CD4-positive, CD25-positive, alpha-beta regulatory T cell (primary cell): ENCODE measurements around the gene CSNK1G2. TPM values are rescaled to one million over a fixed set of nuclear protein-coding genes. Genes with fewer than 3 reads are reported as not detected.

Source experiments
- ATAC-seq, 2 donors: fragments of 150-1000 bp; cut with Tn5 transposase; one replicate each; pipeline ENCODE4 v1.10.0; 2021; ENCODE audit warnings: low read depth in 2 of 2, moderate number of reproducible peaks in 2 of 2, moderate library complexity in 1 of 2
- DNase-seq, 3 donors: peaks; one replicate each; pipeline versions ENCODE4 v3.0.0 to v3.0.0-alpha.2; 2012 to 2022; ENCODE audit warnings: mixed read lengths in 1 of 3
- H3K27ac ChIP-seq: one replicate; pipeline ENCODE4 v1.7.0; 2013; ENCODE audit warnings: mild to moderate bottlenecking, low read length; ENCODE audit not compliant: insufficient read depth, poor library complexity, severe bottlenecking
- H3K27me3 ChIP-seq: one replicate; pipeline ENCODE4 v1.7.0; 2013; ENCODE audit warnings: low read length; ENCODE audit not compliant: control insufficient read depth, insufficient read depth
- H3K36me3 ChIP-seq: one replicate; pipeline ENCODE4 v1.7.0; 2013; ENCODE audit warnings: mild to moderate bottlenecking, low read length, moderate library complexity; ENCODE audit not compliant: control insufficient read depth, insufficient read depth
- H3K4me1 ChIP-seq: 2 replicates; pipeline ENCODE4 v1.7.0; 2013; ENCODE audit warnings: mild to moderate bottlenecking, low read length; ENCODE audit not compliant: insufficient read depth, control insufficient read depth, poor library complexity, severe bottlenecking
- H3K4me3 ChIP-seq: one replicate; pipeline ENCODE4 v1.7.0; 2013; ENCODE audit warnings: low read depth, mild to moderate bottlenecking, low read length, moderate library complexity
- H3K9me3 ChIP-seq, 2 experiments: 1 replicate in 1 of 2; 2 replicates in 1 of 2; pipeline ENCODE4 v1.7.0; 2013; ENCODE audit warnings: low read length in 2 of 2, mild to moderate bottlenecking in 1 of 2, moderate library complexity in 1 of 2; ENCODE audit not compliant: control insufficient read depth in 2 of 2
- H3K27ac Mint-ChIP-seq, 3 donors: one replicate each; pipeline ENCODE4 v1.8.0; 2020 to 2022; ENCODE audit warnings: mild to moderate bottlenecking in 3 of 3, mixed read lengths in 3 of 3, moderate library complexity in 2 of 3
- H3K27me3 Mint-ChIP-seq: one replicate; pipeline ENCODE4 v1.8.0; 2022; ENCODE audit warnings: mild to moderate bottlenecking, mixed read lengths
- H3K36me3 Mint-ChIP-seq: one replicate; pipeline ENCODE4 v1.8.0; 2020; ENCODE audit warnings: mixed read lengths
- H3K4me1 Mint-ChIP-seq, 4 donors: one replicate each; pipeline ENCODE4 v1.8.0; 2020 to 2022; ENCODE audit warnings: mixed read lengths in 4 of 4, mild to moderate bottlenecking in 1 of 4
- H3K4me3 Mint-ChIP-seq, 4 donors: one replicate each; pipeline ENCODE4 v1.8.0; 2020 to 2022; ENCODE audit warnings: mild to moderate bottlenecking in 4 of 4, mixed read lengths in 4 of 4, moderate library complexity in 3 of 4
- H3K9me3 Mint-ChIP-seq, 7 donors: one replicate each; pipeline ENCODE4 v1.8.0; 2020 to 2022; ENCODE audit warnings: mixed read lengths in 7 of 7, mild to moderate bottlenecking in 3 of 7, moderate library complexity in 2 of 7
- polyA plus RNA-seq, 4 donors: library from polyadenylated mRNA; unstranded; fragments of 300-500 nt; fragmentation: Illumina TruSeq; gene quantifications; one replicate each; pipeline ENCODE4 v1.2.3, GENCODE V29; 2021
- total RNA-seq: library from RNA; stranded (reverse); gene quantifications from one replicate; pipeline ENCODE4 v1.2.3, GENCODE V29; 2022

The CSNK1G2 gene
- total and polyA plus RNA-seq, 5 donors from 2014 or later = 15.3 to 101 (median 17.9) TPM

GRCh38 chr19:2026770-2027169, 85.8 kb downstream of the CSNK1G2 start:
- no peak overlapping the region for H3K4me3 ChIP-seq
- no peak overlapping the region for H3K27ac Mint-ChIP-seq
- no peak overlapping the region for H3K4me3 Mint-ChIP-seq
- H3K9me3 Mint-ChIP-seq = peaks cover 0 to 4% (median 0%) of the 10 kb centered on the region in 7 donors
- no peak overlapping the region for H3K27ac ChIP-seq
- H3K36me3 Mint-ChIP-seq = no peaks in the 10 kb centered on the region
- no peak for ATAC-seq
- H3K36me3 ChIP-seq = no peaks in the 10 kb centered on the region
- no peaks in the 10 kb centered on the region for H3K9me3 ChIP-seq
- no peaks in the 10 kb centered on the region for H3K27me3 Mint-ChIP-seq
- peaks cover 0 to 8% (median under 1%) of the 10 kb centered on the region in 4 donors for H3K4me1 Mint-ChIP-seq
- no peak for DNase-seq
- H3K4me1 ChIP-seq = peaks cover 5% of the 10 kb centered on the region
- H3K27me3 ChIP-seq = no peaks in the 10 kb centered on the region

DNA sequence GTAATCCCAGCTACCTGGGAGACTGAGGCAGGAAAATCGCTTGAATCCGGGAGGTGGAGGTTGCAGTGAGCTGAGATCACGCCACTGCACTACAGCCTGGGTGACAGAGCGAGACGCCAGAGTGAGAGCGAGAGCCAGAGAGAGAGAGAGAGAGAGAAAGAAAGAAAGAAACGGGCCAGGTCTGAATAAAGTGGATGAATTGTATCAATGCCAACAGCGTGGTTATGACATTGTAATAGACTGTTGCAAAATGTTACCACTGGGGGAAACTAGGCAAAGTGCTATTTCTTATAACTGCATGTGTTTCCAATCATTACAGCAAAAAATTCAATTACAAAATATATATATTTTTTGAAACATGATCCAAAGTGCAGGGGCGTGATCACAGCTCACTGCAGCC, 86.4 kb downstream of the CSNK1G2 start:
- peaks cover 0 to 4% (median 0%) of the 10 kb centered on the region in 7 donors for H3K9me3 Mint-ChIP-seq
- no peaks in the 10 kb centered on the region for H3K27me3 Mint-ChIP-seq
- Histone ChIP-seq H3K27ac (no peak overlapping the region), H3K4me3 (no peak overlapping the region), H3K9me3 (no peaks in the 10 kb centered on the region), H3K4me1 (peaks cover 10% of the 10 kb centered on the region), H3K27me3 (no peaks in the 10 kb centered on the region), H3K36me3 (no peaks in the 10 kb centered on the region)
- no peak for DNase-seq
- peaks cover 0 to 14% (median 6%) of the 10 kb centered on the region in 4 donors for H3K4me1 Mint-ChIP-seq
- H3K36me3 Mint-ChIP-seq = no peaks in the 10 kb centered on the region
- H3K27ac Mint-ChIP-seq = no peak overlapping the region
- no peak for ATAC-seq
- peak overlapping the region in 1 of 4 donors; percentile 10 for H3K4me3 Mint-ChIP-seq

Other genes starting within 250 kb of the CSNK1G2 start
- not detected for gene ONECUT3, start 187.7 kb upstream of the CSNK1G2 start, total RNA-seq
- gene ONECUT3, start 187.7 kb upstream of the CSNK1G2 start, polyA plus RNA-seq = not detected
- gene ATP8B3, start 128.9 kb upstream of the CSNK1G2 start, total RNA-seq = 12.2 TPM
- 1 to 10 TPM; 1.1 to 3.8 (median 2.6) TPM for gene ATP8B3, start 128.9 kb upstream of the CSNK1G2 start, polyA plus RNA-seq
- gene REXO1, start 92.7 kb upstream of the CSNK1G2 start, total RNA-seq = 103 TPM
- gene REXO1, start 92.7 kb upstream of the CSNK1G2 start, polyA plus RNA-seq = 1 to 10 TPM; 2.5 to 5.5 (median 3.6) TPM
- gene KLF16, start 77.6 kb upstream of the CSNK1G2 start, total RNA-seq = 40.6 TPM
- gene KLF16, start 77.6 kb upstream of the CSNK1G2 start, polyA plus RNA-seq = under 1 TPM; 0.28 to 0.86 (median 0.59) TPM
- 148 TPM for gene ABHD17A, start 55.7 kb upstream of the CSNK1G2 start, total RNA-seq
- gene ABHD17A, start 55.7 kb upstream of the CSNK1G2 start, polyA plus RNA-seq = 100 to 1,000 TPM; 139 to 202 (median 159) TPM
- 6.9 TPM for gene ADAT3, start 35.8 kb upstream of the CSNK1G2 start, total RNA-seq
- 1 to 10 TPM; 4.4 to 8.8 (median 6.0) TPM for gene ADAT3, start 35.8 kb upstream of the CSNK1G2 start, polyA plus RNA-seq
- gene SCAMP4, start 35.8 kb upstream of the CSNK1G2 start, total RNA-seq = 20.8 TPM
- gene SCAMP4, start 35.8 kb upstream of the CSNK1G2 start, polyA plus RNA-seq = 10 to 100 TPM in 2 of 4 donors, 1 to 10 TPM in 2; 8.2 to 20.3 (median 10.0) TPM
- 58.6 TPM for gene BTBD2, start 74.5 kb downstream of the CSNK1G2 start, total RNA-seq
- 1 to 10 TPM; 3.2 to 5.4 (median 4.7) TPM for gene BTBD2, start 74.5 kb downstream of the CSNK1G2 start, polyA plus RNA-seq
- 340 TPM for gene MKNK2, start 110.1 kb downstream of the CSNK1G2 start, total RNA-seq
- gene MKNK2, start 110.1 kb downstream of the CSNK1G2 start, polyA plus RNA-seq = 10 to 100 TPM; 28.7 to 38.2 (median 32.0) TPM
- gene MOB3A, start 155.2 kb downstream of the CSNK1G2 start, total RNA-seq = 131 TPM
- gene MOB3A, start 155.2 kb downstream of the CSNK1G2 start, polyA plus RNA-seq = 10 to 100 TPM; 73.6 to 91.1 (median 88.0) TPM
- 16.5 TPM for gene IZUMO4, start 155.7 kb downstream of the CSNK1G2 start, total RNA-seq
- under 1 TPM; 0.47 to 0.82 (median 0.70) TPM for gene IZUMO4, start 155.7 kb downstream of the CSNK1G2 start, polyA plus RNA-seq
- gene AP3D1, start 210.4 kb downstream of the CSNK1G2 start, total RNA-seq = 78.0 TPM
- gene AP3D1, start 210.4 kb downstream of the CSNK1G2 start, polyA plus RNA-seq = 10 to 100 TPM; 12.0 to 13.6 (median 12.9) TPM
- gene DOT1L, start 222.8 kb downstream of the CSNK1G2 start, total RNA-seq = 39.3 TPM
- gene DOT1L, start 222.8 kb downstream of the CSNK1G2 start, polyA plus RNA-seq = under 1 TPM; 0.17 to 0.47 (median 0.28) TPM